ENCODE results near the gene FBXO17. TPM values are rescaled to one million over a fixed set of nuclear protein-coding genes. Genes with fewer than 3 reads are reported as not detected.

The FBXO17 gene
- total RNA-seq, 2 experiments from 2014 or later = not detected

- TF ChIP-seq CTCF (IDR thresholded peaks at IDR 0.05) = no peak
- H3K27ac ChIP-seq (ENCODE audit: low read depth in 1 of 2, low read length in 2 of 2) = no peak overlapping the region
- H3K27ac Mint-ChIP-seq = no peak overlapping the region
- peaks cover 8% of the 10 kb centered on the region for H3K4me1 ChIP-seq (ENCODE audit: insufficient read depth, low read length)
- intact Hi-C loops (cut with DNase I, micrococcal nuclease) = no loop called here
- peaks cover 35% of the 10 kb centered on the region for H3K36me3 Mint-ChIP-seq (ENCODE audit: low read depth)
- H3K27me3 ChIP-seq (ENCODE audit: control insufficient read depth in 1 of 2, insufficient read depth in 2 of 2, low read length in 2 of 2) = no peaks in the 10 kb centered on the region
- ATAC-seq (ENCODE audit: poor library complexity) (no peak), DNase-seq (no peak)
- no peak overlapping the region for H3K4me3 Mint-ChIP-seq
- H3K27me3 Mint-ChIP-seq = no peaks in the 10 kb centered on the region
- H3K4me1 Mint-ChIP-seq (ENCODE audit: low read depth) = peaks cover 12% of the 10 kb centered on the region
- ChIA-PET CTCF (no interaction called here), POLR2A (interaction anchor here (0.7 to 1.8 kb wide), 2 partner anchors 23 to 62 kb away, joined by 3 to 7 read pairs; partner anchors contain the start of genes MRPS12 and SARS2)
- no peaks in the 10 kb centered on the region for H3K9me3 Mint-ChIP-seq
- H3K9me3 ChIP-seq (ENCODE audit: control insufficient read depth in 1 of 2, insufficient read depth in 1 of 2, low read length in 2 of 2) = no peaks in the 10 kb centered on the region
- H3K4me3 ChIP-seq (ENCODE audit: low read length) = no peak overlapping the region
- peaks cover 42% of the 10 kb centered on the region for H3K36me3 ChIP-seq (ENCODE audit: insufficient read depth, low read length)
Observed at GRCh38 chr19:38907670-38908069, 67.9 kb downstream of the FBXO17 start.

GRCh38 chr19:38907227-38907626 is 68.3 kb downstream of the FBXO17 start:
- Mint-ChIP-seq H3K4me1 (ENCODE audit: low read depth) (peaks cover 12% of the 10 kb centered on the region), H3K27ac (no peak overlapping the region), H3K4me3 (no peak overlapping the region), H3K27me3 (no peaks in the 10 kb centered on the region), H3K9me3 (no peaks in the 10 kb centered on the region), H3K36me3 (ENCODE audit: low read depth) (peaks cover 35% of the 10 kb centered on the region)
- peaks cover 8% of the 10 kb centered on the region for H3K4me1 ChIP-seq (ENCODE audit: insufficient read depth, low read length)
- no peak overlapping the region for H3K4me3 ChIP-seq (ENCODE audit: low read length)
- H3K9me3 ChIP-seq (ENCODE audit: control insufficient read depth in 1 of 2, insufficient read depth in 1 of 2, low read length in 2 of 2) = no peaks in the 10 kb centered on the region
- no peaks in the 10 kb centered on the region for H3K27me3 ChIP-seq (ENCODE audit: control insufficient read depth in 1 of 2, insufficient read depth in 2 of 2, low read length in 2 of 2)
- TF ChIP-seq CTCF (IDR thresholded peaks at IDR 0.05) = no peak
- peaks cover 42% of the 10 kb centered on the region for H3K36me3 ChIP-seq (ENCODE audit: insufficient read depth, low read length)
- no peak overlapping the region for H3K27ac ChIP-seq (ENCODE audit: low read depth in 1 of 2, low read length in 2 of 2)
- intact Hi-C loops (cut with DNase I, micrococcal nuclease) = no loop called here
- ATAC-seq (ENCODE audit: poor library complexity) (no peak), DNase-seq (peak in 1 of 14 experiments; percentile 22)
- ChIA-PET CTCF (no interaction called here), POLR2A (no interaction called here)

- no peak for ATAC-seq (ENCODE audit: poor library complexity)
- H3K9me3 Mint-ChIP-seq = no peaks in the 10 kb centered on the region
- no peak for DNase-seq
- POLR2A ChIA-PET = no interaction called here
- Histone ChIP-seq H3K36me3 (ENCODE audit: insufficient read depth, low read length) (peaks cover 42% of the 10 kb centered on the region), H3K27me3 (ENCODE audit: control insufficient read depth in 1 of 2, insufficient read depth in 2 of 2, low read length in 2 of 2) (no peaks in the 10 kb centered on the region), H3K4me1 (ENCODE audit: insufficient read depth, low read length) (peaks cover 19% of the 10 kb centered on the region), H3K9me3 (ENCODE audit: control insufficient read depth in 1 of 2, insufficient read depth in 1 of 2, low read length in 2 of 2) (no peaks in the 10 kb centered on the region), H3K27ac (ENCODE audit: low read depth in 1 of 2, low read length in 2 of 2) (no peak overlapping the region), H3K4me3 (ENCODE audit: low read length) (no peak overlapping the region)
- H3K27me3 Mint-ChIP-seq = no peaks in the 10 kb centered on the region
- CTCF ChIA-PET = no interaction called here
- peaks cover 35% of the 10 kb centered on the region for H3K36me3 Mint-ChIP-seq (ENCODE audit: low read depth)
- TF ChIP-seq CTCF (IDR thresholded peaks at IDR 0.05) = no peak
- no peak overlapping the region for H3K27ac Mint-ChIP-seq
- H3K4me1 Mint-ChIP-seq (ENCODE audit: low read depth) = peaks cover 22% of the 10 kb centered on the region
- intact Hi-C loops (cut with DNase I, micrococcal nuclease) = no loop called here
- H3K4me3 Mint-ChIP-seq = no peak overlapping the region
Observed at GRCh38 chr19:38905620-38906019, 69.9 kb downstream of the FBXO17 start.

Measured in CD4-positive, alpha-beta T cell (primary cell).